AG09319 (cell line): ENCODE measurements around the gene HOXB9.

Experiments used
- DNase-seq: peaks from one replicate; pipeline ENCODE4 v3.0.0-alpha.2; 2010; ENCODE audit warnings: low read depth; ENCODE audit errors: extremely low read depth
- CTCF ChIP-seq: IDR thresholded peaks from 2 replicates; pipeline ENCODE4 v1.5.1; 2011; ENCODE audit warnings: low read depth, mild to moderate bottlenecking, inconsistent platforms, low read length, moderate library complexity

HOXB9 gene

GRCh38 chr17:48591255-48592056 lies 34.7 kb downstream of the HOXB9 start:
- no peak for TF ChIP-seq CTCF
- DNase-seq: no peak

- DNase-seq: no peak
- TF ChIP-seq CTCF: no peak
Observed at GRCh38 chr17:48590607-48591161, 35.5 kb downstream of the HOXB9 start.

- no peak for DNase-seq
- TF ChIP-seq CTCF: no peak
Observed at GRCh38 chr17:48589831-48590606, 36.1 kb downstream of the HOXB9 start, which contains the start of gene HOXB3. Gene HOXB3, minus strand, starts transcription at chr17:48590241. Its CDS starts 37,767 bp downstream, at chr17:48552474.

GRCh38 chr17:48589060-48589830 lies 36.9 kb downstream of the HOXB9 start:
- TF ChIP-seq CTCF: no peak

GRCh38 chr17:48588528-48588927 lies 37.6 kb downstream of the HOXB9 start:
- no peak for TF ChIP-seq CTCF
- no peak for DNase-seq

More at GRCh38 chr17:48589060-48589830, 36.9 kb downstream of the HOXB9 start:
- no peak for DNase-seq

- DNase-seq: no peak
- no peak for TF ChIP-seq CTCF
Observed at GRCh38 chr17:48588074-48588415, 38.1 kb downstream of the HOXB9 start.
